ENCODE data around the gene PAK6. TPM values are rescaled to one million over a fixed set of nuclear protein-coding genes. Genes with fewer than 3 reads are reported as not detected.

PAK6 gene
- total RNA-seq, 1 donor, result not detected

DNA sequence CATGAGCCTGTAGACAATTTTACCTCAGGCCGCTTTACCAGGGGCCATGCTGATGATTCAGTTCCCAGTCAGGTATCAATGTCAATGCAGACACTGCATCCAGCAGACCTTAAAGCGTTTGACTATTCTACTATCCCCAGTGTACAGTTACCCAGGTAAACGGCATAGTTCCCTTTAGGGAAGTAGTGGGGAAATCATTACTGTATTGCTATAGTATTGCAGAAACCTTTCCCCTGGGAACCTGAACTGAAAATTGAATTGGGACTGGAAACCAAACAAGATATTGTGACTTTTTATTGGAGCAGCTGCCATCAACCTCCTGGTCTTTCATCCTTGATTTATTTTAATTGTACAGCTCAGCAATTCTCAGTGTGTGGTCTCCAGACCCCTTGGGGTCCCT, 78.1 kb downstream of the PAK6 start:
- no peaks in the 10 kb centered on the region for H3K9me3 ChIP-seq (ENCODE audit: low read depth, low read length)
- H3K4me3 ChIP-seq (ENCODE audit: insufficient read depth, low read length), result no peak overlapping the region
- peaks cover 1% of the 10 kb centered on the region for H3K27me3 ChIP-seq (ENCODE audit: insufficient read depth, low read length)
- H3K79me2 ChIP-seq (ENCODE audit: insufficient read depth, low read length), result no peaks in the 10 kb centered on the region
- H3K27ac ChIP-seq (ENCODE audit: low read depth, low read length), result no peak overlapping the region
- DNase-seq (ENCODE audit: insufficient read length, low spot score, missing footprints), result no peak
- H3K4me1 ChIP-seq (ENCODE audit: insufficient read depth, low read length), result peaks cover 17% of the 10 kb centered on the region
- TF ChIP-seq, protein P1, sequence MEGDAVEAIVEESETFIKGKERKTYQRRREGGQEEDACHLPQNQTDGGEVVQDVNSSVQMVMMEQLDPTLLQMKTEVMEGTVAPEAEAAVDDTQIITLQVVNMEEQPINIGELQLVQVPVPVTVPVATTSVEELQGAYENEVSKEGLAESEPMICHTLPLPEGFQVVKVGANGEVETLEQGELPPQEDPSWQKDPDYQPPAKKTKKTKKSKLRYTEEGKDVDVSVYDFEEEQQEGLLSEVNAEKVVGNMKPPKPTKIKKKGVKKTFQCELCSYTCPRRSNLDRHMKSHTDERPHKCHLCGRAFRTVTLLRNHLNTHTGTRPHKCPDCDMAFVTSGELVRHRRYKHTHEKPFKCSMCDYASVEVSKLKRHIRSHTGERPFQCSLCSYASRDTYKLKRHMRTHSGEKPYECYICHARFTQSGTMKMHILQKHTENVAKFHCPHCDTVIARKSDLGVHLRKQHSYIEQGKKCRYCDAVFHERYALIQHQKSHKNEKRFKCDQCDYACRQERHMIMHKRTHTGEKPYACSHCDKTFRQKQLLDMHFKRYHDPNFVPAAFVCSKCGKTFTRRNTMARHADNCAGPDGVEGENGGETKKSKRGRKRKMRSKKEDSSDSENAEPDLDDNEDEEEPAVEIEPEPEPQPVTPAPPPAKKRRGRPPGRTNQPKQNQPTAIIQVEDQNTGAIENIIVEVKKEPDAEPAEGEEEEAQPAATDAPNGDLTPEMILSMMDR (IDR thresholded peaks at IDR 0.05; ENCODE audit: extremely low read depth, low read depth, low read length), result no peak
- no peak overlapping the region for H3K4me2 ChIP-seq (ENCODE audit: insufficient read depth, low read length)
- H2AFZ ChIP-seq (ENCODE audit: low read length), result no peak overlapping the region
- H3K36me3 ChIP-seq (ENCODE audit: insufficient read depth, low read length), result no peaks in the 10 kb centered on the region
- no peaks in the 10 kb centered on the region for H4K20me1 ChIP-seq (ENCODE audit: insufficient read depth, low read length)

DNA sequence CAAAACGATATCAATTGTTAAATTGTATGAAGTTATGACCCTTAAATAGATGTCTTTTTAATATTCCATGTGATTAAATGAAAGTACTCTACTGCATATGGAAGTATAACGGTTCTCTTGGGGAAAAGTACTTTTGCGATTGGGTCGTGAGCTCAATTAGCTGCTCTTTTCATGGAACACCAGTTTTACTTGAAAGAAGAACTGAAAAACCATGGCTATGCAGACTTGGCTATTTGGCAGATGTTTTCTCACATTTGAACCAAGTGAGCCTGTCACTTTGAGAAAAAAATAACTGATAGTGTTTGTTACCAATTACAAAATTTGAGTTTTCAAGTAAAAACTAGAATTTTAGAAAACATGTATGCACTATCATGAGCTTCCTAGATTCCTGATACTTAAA, 78.7 kb downstream of the PAK6 start:
- H3K4me1 ChIP-seq (ENCODE audit: insufficient read depth, low read length), result peaks cover 19% of the 10 kb centered on the region
- TF ChIP-seq, protein P1 (IDR thresholded peaks at IDR 0.05; ENCODE audit: extremely low read depth, low read depth, low read length), result no peak
- no peaks in the 10 kb centered on the region for H3K9me3 ChIP-seq (ENCODE audit: low read depth, low read length)
- H3K4me2 ChIP-seq (ENCODE audit: insufficient read depth, low read length), result no peak overlapping the region
- H3K27ac ChIP-seq (ENCODE audit: low read depth, low read length), result no peak overlapping the region
- H4K20me1 ChIP-seq (ENCODE audit: insufficient read depth, low read length), result no peaks in the 10 kb centered on the region
- H3K4me3 ChIP-seq (ENCODE audit: insufficient read depth, low read length), result no peak overlapping the region
- no peaks in the 10 kb centered on the region for H3K27me3 ChIP-seq (ENCODE audit: insufficient read depth, low read length)
- H3K79me2 ChIP-seq (ENCODE audit: insufficient read depth, low read length), result no peaks in the 10 kb centered on the region
- H2AFZ ChIP-seq (ENCODE audit: low read length), result no peak overlapping the region
- H3K36me3 ChIP-seq (ENCODE audit: insufficient read depth, low read length), result no peaks in the 10 kb centered on the region
- DNase-seq (ENCODE audit: insufficient read length, low spot score, missing footprints), result no peak

DNA sequence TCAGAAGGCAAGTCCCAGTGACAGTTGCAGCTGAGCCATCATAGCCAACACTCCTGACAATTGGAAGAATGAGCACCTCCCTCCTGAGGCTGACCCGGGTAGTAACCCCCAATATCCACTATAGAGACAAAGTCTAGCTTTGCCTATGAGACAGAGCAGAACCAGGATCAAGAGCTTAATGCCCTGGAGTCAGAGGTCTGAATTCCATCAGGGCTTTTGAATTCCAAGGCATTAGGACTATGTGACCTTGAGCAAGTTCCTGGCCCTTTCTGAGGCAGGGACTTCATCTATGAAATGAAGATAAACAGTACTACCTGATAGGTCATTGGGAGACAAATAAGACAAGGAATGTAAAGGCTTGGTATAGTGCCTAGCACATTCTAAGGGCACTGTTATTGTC, 81.5 kb downstream of the PAK6 start:
- Histone ChIP-seq H3K4me3 (ENCODE audit: insufficient read depth, low read length) (no peak overlapping the region), H3K4me1 (ENCODE audit: insufficient read depth, low read length) (peaks cover 14% of the 10 kb centered on the region), H3K27ac (ENCODE audit: low read depth, low read length) (no peak overlapping the region), H3K79me2 (ENCODE audit: insufficient read depth, low read length) (peaks cover 12% of the 10 kb centered on the region), H3K27me3 (ENCODE audit: insufficient read depth, low read length) (no peaks in the 10 kb centered on the region), H3K36me3 (ENCODE audit: insufficient read depth, low read length) (no peaks in the 10 kb centered on the region), H3K4me2 (ENCODE audit: insufficient read depth, low read length) (no peak overlapping the region), H4K20me1 (ENCODE audit: insufficient read depth, low read length) (peaks cover 6% of the 10 kb centered on the region), H2AFZ (ENCODE audit: low read length) (no peak overlapping the region), H3K9me3 (ENCODE audit: low read depth, low read length) (no peaks in the 10 kb centered on the region)
- TF ChIP-seq, protein P1 (IDR thresholded peaks at IDR 0.05; ENCODE audit: extremely low read depth, low read depth, low read length), result no peak
- no peak for DNase-seq (ENCODE audit: insufficient read length, low spot score, missing footprints)

DNA sequence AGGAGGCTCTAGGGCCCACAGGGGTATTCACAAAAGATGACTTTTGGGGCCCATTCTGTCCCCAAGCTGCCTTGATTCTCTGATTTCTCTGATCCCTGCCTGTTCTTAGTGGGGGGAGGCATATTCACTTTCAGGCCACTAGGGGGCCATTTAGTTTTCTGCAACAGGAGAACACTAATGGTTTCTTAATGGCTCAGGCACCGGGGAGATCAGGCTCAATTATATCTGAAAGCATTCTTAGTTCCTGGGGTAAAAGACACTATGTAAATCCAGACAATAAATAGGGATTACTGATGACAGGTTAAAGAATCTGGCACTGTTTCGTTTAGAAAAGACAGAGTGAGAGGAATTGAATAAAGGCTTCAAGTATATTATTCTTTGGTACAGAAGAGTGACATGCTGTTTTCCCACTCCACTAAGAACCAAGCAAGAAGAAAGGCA, 82.1 kb downstream of the PAK6 start:
- Histone ChIP-seq H2AFZ (ENCODE audit: low read length) (no peak overlapping the region), H3K79me2 (ENCODE audit: insufficient read depth, low read length) (peaks cover 17% of the 10 kb centered on the region), H3K4me2 (ENCODE audit: insufficient read depth, low read length) (no peak overlapping the region), H3K27ac (ENCODE audit: low read depth, low read length) (no peak overlapping the region), H3K4me3 (ENCODE audit: insufficient read depth, low read length) (no peak overlapping the region), H4K20me1 (ENCODE audit: insufficient read depth, low read length) (peaks cover 8% of the 10 kb centered on the region), H3K36me3 (ENCODE audit: insufficient read depth, low read length) (no peaks in the 10 kb centered on the region), H3K4me1 (ENCODE audit: insufficient read depth, low read length) (peaks cover 20% of the 10 kb centered on the region), H3K27me3 (ENCODE audit: insufficient read depth, low read length) (no peaks in the 10 kb centered on the region), H3K9me3 (ENCODE audit: low read depth, low read length) (no peaks in the 10 kb centered on the region)
- TF ChIP-seq, protein P1 (IDR thresholded peaks at IDR 0.05; ENCODE audit: extremely low read depth, low read depth, low read length), result peak; percentile 91
- peak; percentile 95 for DNase-seq (ENCODE audit: insufficient read length, low spot score, missing footprints)

All from osteoblast (primary cell).